K562 (cell line): ENCODE data around the gene TTC9B. TPM values are rescaled to one million over a fixed set of nuclear protein-coding genes. Genes with fewer than 3 reads are reported as not detected.
A peak's percentile ranks its signal among the peaks of the same experiment; 100 is the strongest.

ENCODE experiments used
- HIVEP1 ChIP-seq: fragments of 250-450 bp; sonication (Bioruptor Pico); IDR thresholded peaks from 2 replicates; pipeline ENCODE4 v1.4.0; 2020; ENCODE audit warnings: mild to moderate bottlenecking
- KAT7 ChIP-seq: sonication (generic); formaldehyde crosslinking; IDR thresholded peaks from 2 replicates; pipeline ENCODE4 v1.8.0; 2022; ENCODE audit warnings: missing genetic modification reagents, mild to moderate bottlenecking, borderline replicate concordance
- LEF1 ChIP-seq: fragments of 450-650 bp; IDR thresholded peaks from 2 replicates; pipeline ENCODE4 v1.6.1; 2016; ENCODE audit warnings: mild to moderate bottlenecking
- MBD2 ChIP-seq: sonication (generic); IDR thresholded peaks from 2 replicates; pipeline ENCODE4 v1.6.1; 2016; ENCODE audit warnings: low read depth, borderline replicate concordance
- NBN ChIP-seq: fragments of 450-650 bp; IDR thresholded peaks from 2 replicates; pipeline ENCODE4 v1.6.1; 2016; ENCODE audit warnings: low read depth, mild to moderate bottlenecking
- NR2C1 ChIP-seq, 2 experiments: fragments of 450-650 bp; IDR thresholded peaks; 2 replicates each; pipeline ENCODE4 v1.6.1; 2017; ENCODE audit warnings: mild to moderate bottlenecking in 2 of 2, antibody characterized with exemption in 1 of 2, inconsistent platforms in 1 of 2, missing compliant biosample characterization in 1 of 2, missing genetic modification characterization in 1 of 2
- NR2C2 ChIP-seq, 2 experiments: fragments of 200-800 bp in 1 of 2; sonication (Bioruptor generic) in 1 of 2; sonication (generic) in 1 of 2; formaldehyde crosslinking in 1 of 2; IDR thresholded peaks; 2 replicates each; pipeline versions ENCODE4 v1.6.1 to v1.8.0; 2016 to 2022; ENCODE audit warnings: mild to moderate bottlenecking in 1 of 2, missing compliant biosample characterization in 1 of 2, missing genetic modification characterization in 1 of 2, missing genetic modification reagents in 1 of 2
- PHF20 ChIP-seq: fragments of 450-650 bp; IDR thresholded peaks from 2 replicates; pipeline ENCODE4 v1.6.1; 2018; ENCODE audit not compliant: partially characterized antibody
- REST ChIP-seq, 2 experiments: fragments of 450-650 bp; formaldehyde crosslinking in 1 of 2; IDR thresholded peaks; 2 replicates each; pipeline versions ENCODE4 v1.4.0 to v1.6.1; 2014 to 2020; ENCODE audit warnings: mild to moderate bottlenecking in 2 of 2, borderline replicate concordance in 1 of 2, low read depth in 1 of 2
- VEZF1 ChIP-seq: fragments of 200-800 bp; sonication (Bioruptor generic); IDR thresholded peaks from 2 replicates; pipeline ENCODE4 v1.6.1; 2017; ENCODE audit warnings: missing genetic modification characterization, missing compliant biosample characterization
- XRCC4 ChIP-seq: IDR thresholded peaks from one replicate; pipeline ENCODE4 v1.6.1; 2011; ENCODE audit not compliant: insufficient read depth, insufficient read length; ENCODE audit errors: extremely low read depth
- polyA plus RNA-seq, 8 experiments: library from polyadenylated mRNA; depleted of rRNA in 4 of 8; stranded (reverse) in 5 of 8; unstranded in 3 of 8; fragments of >200 nt; fragmentation: Nextera tagmentation in 2 of 8; fragmentation: Illumina TruSeq in 1 of 8; extraction: Ambion mirVana in 2 of 8; extraction: Trizol in 1 of 8; gene quantifications; 2 replicates each; pipeline versions ENCODE4 v1.2.1 to v1.2.3, GENCODE V29; 2011 to 2014; ENCODE audit warnings: inconsistent platforms in 1 of 8, missing spikeins in 1 of 8
- total RNA-seq, 7 experiments: library from RNA; depleted of rRNA in 6 of 7; stranded (reverse); fragments of >200 nt in 6 of 7; fragmentation: Illumina TruSeq in 2 of 7; extraction: Trizol in 2 of 7; gene quantifications; 2 replicates each; pipeline versions ENCODE4 v1.2.1 to v1.2.3, GENCODE V29; 2011 to 2021; ENCODE audit warnings: low replicate concordance in 1 of 7
- TF ChIP-seq, protein P1 (sequence below): sonication (generic); formaldehyde crosslinking; IDR thresholded peaks from 2 replicates; pipeline ENCODE4 v1.8.0; 2023; ENCODE audit warnings: mild to moderate bottlenecking, missing genetic modification reagents

Gene TTC9B
- total and polyA plus RNA-seq, 9 of the 15 experiments (the other 6 are each of a cell fraction or from before 2014, with no cell fraction given) = 0.06 to 0.14 TPM; not detected in 7

GRCh38 chr19:40231544-40232424 is 13.6 kb upstream of the TTC9B start (continued):
- TF ChIP-seq XRCC4 = no peak
- no peak; the same call in 1 of the 2 replicates for TF ChIP-seq MBD2
- TF ChIP-seq LEF1 = peak; percentile 86
- TF ChIP-seq, protein P1, sequence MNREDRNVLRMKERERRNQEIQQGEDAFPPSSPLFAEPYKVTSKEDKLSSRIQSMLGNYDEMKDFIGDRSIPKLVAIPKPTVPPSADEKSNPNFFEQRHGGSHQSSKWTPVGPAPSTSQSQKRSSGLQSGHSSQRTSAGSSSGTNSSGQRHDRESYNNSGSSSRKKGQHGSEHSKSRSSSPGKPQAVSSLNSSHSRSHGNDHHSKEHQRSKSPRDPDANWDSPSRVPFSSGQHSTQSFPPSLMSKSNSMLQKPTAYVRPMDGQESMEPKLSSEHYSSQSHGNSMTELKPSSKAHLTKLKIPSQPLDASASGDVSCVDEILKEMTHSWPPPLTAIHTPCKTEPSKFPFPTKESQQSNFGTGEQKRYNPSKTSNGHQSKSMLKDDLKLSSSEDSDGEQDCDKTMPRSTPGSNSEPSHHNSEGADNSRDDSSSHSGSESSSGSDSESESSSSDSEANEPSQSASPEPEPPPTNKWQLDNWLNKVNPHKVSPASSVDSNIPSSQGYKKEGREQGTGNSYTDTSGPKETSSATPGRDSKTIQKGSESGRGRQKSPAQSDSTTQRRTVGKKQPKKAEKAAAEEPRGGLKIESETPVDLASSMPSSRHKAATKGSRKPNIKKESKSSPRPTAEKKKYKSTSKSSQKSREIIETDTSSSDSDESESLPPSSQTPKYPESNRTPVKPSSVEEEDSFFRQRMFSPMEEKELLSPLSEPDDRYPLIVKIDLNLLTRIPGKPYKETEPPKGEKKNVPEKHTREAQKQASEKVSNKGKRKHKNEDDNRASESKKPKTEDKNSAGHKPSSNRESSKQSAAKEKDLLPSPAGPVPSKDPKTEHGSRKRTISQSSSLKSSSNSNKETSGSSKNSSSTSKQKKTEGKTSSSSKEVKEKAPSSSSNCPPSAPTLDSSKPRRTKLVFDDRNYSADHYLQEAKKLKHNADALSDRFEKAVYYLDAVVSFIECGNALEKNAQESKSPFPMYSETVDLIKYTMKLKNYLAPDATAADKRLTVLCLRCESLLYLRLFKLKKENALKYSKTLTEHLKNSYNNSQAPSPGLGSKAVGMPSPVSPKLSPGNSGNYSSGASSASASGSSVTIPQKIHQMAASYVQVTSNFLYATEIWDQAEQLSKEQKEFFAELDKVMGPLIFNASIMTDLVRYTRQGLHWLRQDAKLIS (CRISPR knock-in tag) = no peak
- TF ChIP-seq NR2C2 (CRISPR knock-in tag; IDR thresholded peaks at IDR 0.05) = no peak
- peak; percentile 94 for TF ChIP-seq NR2C2 (tag; IDR thresholded peaks at IDR 0.05)
- TF ChIP-seq NBN = no peak
- TF ChIP-seq PHF20 = peak; percentile 47
- no peak for TF ChIP-seq KAT7 (CRISPR knock-in tag)
- TF ChIP-seq REST (IDR thresholded peaks at IDR 0.05; ENCODE audit: borderline replicate concordance) = peak; percentile 72
- no peak for TF ChIP-seq REST (CRISPR knock-in tag; IDR thresholded peaks at IDR 0.05; ENCODE audit: low read depth)
- no peak for TF ChIP-seq HIVEP1 (CRISPR knock-in tag)
- peak; percentile 75 for TF ChIP-seq VEZF1
- peak; percentile 87 for TF ChIP-seq NR2C1 (IDR thresholded peaks at IDR 0.05)
- peak; percentile 89 for TF ChIP-seq NR2C1 (tag; IDR thresholded peaks at IDR 0.05)
